IMR-90 (cell line): ENCODE data around the gene WWC2.

Source experiments
- BHLHE40 ChIP-seq: fragments of 150-350 bp; IDR thresholded peaks from 2 replicates; pipeline ENCODE4 v1.6.1; 2016; ENCODE audit warnings: mild to moderate bottlenecking, low read depth, low read length
- FOS ChIP-seq: fragments of 150-350 bp; IDR thresholded peaks from 2 replicates; pipeline ENCODE4 v1.6.1; 2016; ENCODE audit warnings: low read depth, low read length
- MAFK ChIP-seq: IDR thresholded peaks from 2 replicates; pipeline ENCODE4 v1.6.1; 2012; ENCODE audit warnings: low read depth, low read length, improper control_type of control experiment
- MAZ ChIP-seq: IDR thresholded peaks from 2 replicates; pipeline ENCODE4 v1.6.1; 2012; ENCODE audit warnings: low read depth, mild to moderate bottlenecking, low read length, improper control_type of control experiment, moderate library complexity, borderline replicate concordance
- MXI1 ChIP-seq: IDR thresholded peaks from 2 replicates; pipeline ENCODE4 v1.6.1; 2012; ENCODE audit warnings: low read depth, mild to moderate bottlenecking, low read length, moderate library complexity, borderline replicate concordance
- NFE2L2 ChIP-seq: fragments of 150-350 bp; IDR thresholded peaks from 2 replicates; pipeline ENCODE4 v1.6.1; 2016; ENCODE audit warnings: low read depth, mild to moderate bottlenecking, low read length
- POLR2A ChIP-seq: IDR thresholded peaks from 2 replicates; pipeline ENCODE4 v1.6.1; 2012; ENCODE audit warnings: mild to moderate bottlenecking, low read depth, low read length
- RCOR1 ChIP-seq: IDR thresholded peaks from 2 replicates; pipeline ENCODE4 v1.6.1; 2012; ENCODE audit warnings: mild to moderate bottlenecking, low read length, improper control_type of control experiment; ENCODE audit not compliant: insufficient replicate concordance
- SMC3 ChIP-seq: fragments of 150-350 bp; IDR thresholded peaks from 2 replicates; pipeline ENCODE4 v1.6.1; 2016; ENCODE audit warnings: low read depth, mild to moderate bottlenecking, antibody characterized with exemption, low read length, moderate library complexity
- TF ChIP-seq, protein P1 (sequence below): conservative IDR thresholded peaks from 2 replicates; pipeline ENCODE4 v1.5.1; 2012; ENCODE audit warnings: mild to moderate bottlenecking, low read depth, low read length, improper control_type of control experiment
- TF ChIP-seq, protein P2 (sequence below): fragments of 150-350 bp; IDR thresholded peaks from 2 replicates; pipeline ENCODE4 v1.6.1; 2017; ENCODE audit warnings: mild to moderate bottlenecking, antibody characterized with exemption, low read length, low read depth

DNA sequence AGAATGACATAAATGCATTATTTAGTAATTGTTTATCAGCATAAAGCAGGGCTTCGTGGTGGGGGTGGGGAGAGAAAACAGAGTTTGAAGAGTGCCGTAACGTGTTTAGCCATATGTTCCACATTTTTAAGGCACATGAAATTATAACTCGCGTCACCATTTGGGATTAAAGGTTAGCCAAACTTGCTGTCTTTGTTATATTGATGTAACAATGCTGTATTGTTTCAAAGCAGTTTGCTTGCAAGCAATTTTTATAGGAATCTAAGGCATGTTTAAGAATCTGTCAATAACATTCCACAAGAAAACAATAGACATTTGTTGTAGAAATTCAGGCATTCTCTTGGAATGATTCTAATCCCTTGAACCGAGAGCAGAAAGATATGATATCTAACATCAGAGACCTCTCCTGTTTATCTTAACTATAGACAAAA, 142.7 kb downstream of the WWC2 start:
- TF ChIP-seq, protein P1, sequence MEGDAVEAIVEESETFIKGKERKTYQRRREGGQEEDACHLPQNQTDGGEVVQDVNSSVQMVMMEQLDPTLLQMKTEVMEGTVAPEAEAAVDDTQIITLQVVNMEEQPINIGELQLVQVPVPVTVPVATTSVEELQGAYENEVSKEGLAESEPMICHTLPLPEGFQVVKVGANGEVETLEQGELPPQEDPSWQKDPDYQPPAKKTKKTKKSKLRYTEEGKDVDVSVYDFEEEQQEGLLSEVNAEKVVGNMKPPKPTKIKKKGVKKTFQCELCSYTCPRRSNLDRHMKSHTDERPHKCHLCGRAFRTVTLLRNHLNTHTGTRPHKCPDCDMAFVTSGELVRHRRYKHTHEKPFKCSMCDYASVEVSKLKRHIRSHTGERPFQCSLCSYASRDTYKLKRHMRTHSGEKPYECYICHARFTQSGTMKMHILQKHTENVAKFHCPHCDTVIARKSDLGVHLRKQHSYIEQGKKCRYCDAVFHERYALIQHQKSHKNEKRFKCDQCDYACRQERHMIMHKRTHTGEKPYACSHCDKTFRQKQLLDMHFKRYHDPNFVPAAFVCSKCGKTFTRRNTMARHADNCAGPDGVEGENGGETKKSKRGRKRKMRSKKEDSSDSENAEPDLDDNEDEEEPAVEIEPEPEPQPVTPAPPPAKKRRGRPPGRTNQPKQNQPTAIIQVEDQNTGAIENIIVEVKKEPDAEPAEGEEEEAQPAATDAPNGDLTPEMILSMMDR = no peak
- TF ChIP-seq POLR2A = no peak
- no peak for TF ChIP-seq NFE2L2
- TF ChIP-seq RCOR1 = no peak
- no peak for TF ChIP-seq BHLHE40
- no peak for TF ChIP-seq SMC3
- no peak for TF ChIP-seq MAFK
- TF ChIP-seq, protein P2, sequence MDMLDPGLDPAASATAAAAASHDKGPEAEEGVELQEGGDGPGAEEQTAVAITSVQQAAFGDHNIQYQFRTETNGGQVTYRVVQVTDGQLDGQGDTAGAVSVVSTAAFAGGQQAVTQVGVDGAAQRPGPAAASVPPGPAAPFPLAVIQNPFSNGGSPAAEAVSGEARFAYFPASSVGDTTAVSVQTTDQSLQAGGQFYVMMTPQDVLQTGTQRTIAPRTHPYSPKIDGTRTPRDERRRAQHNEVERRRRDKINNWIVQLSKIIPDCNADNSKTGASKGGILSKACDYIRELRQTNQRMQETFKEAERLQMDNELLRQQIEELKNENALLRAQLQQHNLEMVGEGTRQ = no peak
- no peak for TF ChIP-seq FOS
- no peak for TF ChIP-seq MXI1
- no peak for TF ChIP-seq MAZ
